ENCODE data around the gene ARHGEF28.
A peak's percentile ranks its signal among the peaks of the same experiment; 100 is the strongest.

Gene ARHGEF28, protein sequence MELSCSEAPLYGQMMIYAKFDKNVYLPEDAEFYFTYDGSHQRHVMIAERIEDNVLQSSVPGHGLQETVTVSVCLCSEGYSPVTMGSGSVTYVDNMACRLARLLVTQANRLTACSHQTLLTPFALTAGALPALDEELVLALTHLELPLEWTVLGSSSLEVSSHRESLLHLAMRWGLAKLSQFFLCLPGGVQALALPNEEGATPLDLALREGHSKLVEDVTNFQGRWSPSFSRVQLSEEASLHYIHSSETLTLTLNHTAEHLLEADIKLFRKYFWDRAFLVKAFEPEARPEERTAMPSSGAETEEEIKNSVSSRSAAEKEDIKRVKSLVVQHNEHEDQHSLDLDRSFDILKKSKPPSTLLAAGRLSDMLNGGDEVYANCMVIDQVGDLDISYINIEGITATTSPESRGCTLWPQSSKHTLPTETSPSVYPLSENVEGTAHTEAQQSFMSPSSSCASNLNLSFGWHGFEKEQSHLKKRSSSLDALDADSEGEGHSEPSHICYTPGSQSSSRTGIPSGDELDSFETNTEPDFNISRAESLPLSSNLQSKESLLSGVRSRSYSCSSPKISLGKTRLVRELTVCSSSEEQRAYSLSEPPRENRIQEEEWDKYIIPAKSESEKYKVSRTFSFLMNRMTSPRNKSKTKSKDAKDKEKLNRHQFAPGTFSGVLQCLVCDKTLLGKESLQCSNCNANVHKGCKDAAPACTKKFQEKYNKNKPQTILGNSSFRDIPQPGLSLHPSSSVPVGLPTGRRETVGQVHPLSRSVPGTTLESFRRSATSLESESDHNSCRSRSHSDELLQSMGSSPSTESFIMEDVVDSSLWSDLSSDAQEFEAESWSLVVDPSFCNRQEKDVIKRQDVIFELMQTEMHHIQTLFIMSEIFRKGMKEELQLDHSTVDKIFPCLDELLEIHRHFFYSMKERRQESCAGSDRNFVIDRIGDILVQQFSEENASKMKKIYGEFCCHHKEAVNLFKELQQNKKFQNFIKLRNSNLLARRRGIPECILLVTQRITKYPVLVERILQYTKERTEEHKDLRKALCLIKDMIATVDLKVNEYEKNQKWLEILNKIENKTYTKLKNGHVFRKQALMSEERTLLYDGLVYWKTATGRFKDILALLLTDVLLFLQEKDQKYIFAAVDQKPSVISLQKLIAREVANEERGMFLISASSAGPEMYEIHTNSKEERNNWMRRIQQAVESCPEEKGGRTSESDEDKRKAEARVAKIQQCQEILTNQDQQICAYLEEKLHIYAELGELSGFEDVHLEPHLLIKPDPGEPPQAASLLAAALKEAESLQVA (N-terminal part only)

GRCh38 chr5:73625944-73626811 lies at the start of gene ARHGEF28:
Gene ARHGEF28 (plus strand): TSS chr5:73626196. CDS start chr5:73684852, 58,656 bp downstream.
- DNase-seq (ENCODE audit: low read depth in 2 of 2): peak in 1 of 2 experiments; percentile 13

DNA sequence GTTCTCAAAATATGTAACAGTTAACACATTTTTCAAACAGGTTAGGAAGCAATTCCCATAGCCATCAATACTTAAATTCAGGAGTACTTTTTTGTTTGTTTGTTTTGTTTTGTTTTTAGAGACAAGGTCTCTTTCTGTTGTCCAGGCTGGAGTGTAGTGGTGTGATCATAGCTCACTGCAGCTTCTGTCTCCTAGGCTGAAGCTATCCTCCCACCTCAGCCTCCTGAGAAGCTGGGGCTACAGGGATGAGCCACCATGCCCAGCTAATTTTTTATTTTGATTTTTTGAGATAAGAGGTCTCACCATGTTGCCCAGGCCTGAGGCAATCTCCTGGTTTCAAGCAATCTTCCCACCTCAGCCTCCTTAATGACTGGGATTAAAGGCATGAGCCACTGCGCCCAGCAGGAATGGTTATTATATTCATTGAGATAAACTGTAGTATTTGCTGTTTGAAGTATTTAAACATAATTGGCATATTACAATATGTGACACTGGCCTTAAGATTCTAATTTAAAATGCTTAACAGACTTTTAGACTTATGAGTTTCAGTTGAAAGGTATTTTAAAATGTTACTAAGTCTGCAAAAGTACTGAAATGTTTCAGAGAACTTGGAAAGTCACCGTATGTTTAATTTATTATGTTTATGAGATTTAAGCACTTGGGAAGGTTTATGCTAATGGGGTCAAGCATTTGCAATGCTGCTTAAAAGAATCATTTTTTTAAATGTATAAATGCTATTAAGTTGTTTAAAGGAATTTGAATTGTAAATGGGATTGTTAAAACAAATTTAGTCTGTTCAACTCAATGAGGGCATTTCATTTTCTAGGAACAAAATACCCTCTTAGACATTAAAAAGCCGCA lies 43.5 kb upstream of the ARHGEF28 start:
- no peak for DNase-seq (ENCODE audit: low read depth in 2 of 2)

DNA sequence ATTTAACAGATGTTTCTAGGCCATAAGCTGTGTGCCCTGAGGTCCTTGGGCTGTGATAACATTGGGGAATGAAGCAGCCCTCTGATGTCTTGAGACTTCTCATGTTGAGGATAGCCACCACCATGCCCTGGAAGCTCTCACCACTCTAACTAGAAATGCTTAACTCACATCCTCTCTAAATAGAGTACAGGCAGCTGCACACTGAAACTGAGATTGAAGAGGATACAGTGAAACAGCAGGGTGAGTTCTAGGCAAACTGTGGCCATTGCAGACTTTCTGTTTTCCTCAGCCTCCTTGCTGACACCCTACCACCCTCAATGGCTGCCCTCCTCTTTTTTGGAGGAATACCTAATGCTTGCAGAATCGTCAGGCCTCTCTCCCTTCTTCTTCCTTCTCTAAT lies 38.1 kb upstream of the ARHGEF28 start:
- no peak for DNase-seq (ENCODE audit: low read depth in 2 of 2)

DNA sequence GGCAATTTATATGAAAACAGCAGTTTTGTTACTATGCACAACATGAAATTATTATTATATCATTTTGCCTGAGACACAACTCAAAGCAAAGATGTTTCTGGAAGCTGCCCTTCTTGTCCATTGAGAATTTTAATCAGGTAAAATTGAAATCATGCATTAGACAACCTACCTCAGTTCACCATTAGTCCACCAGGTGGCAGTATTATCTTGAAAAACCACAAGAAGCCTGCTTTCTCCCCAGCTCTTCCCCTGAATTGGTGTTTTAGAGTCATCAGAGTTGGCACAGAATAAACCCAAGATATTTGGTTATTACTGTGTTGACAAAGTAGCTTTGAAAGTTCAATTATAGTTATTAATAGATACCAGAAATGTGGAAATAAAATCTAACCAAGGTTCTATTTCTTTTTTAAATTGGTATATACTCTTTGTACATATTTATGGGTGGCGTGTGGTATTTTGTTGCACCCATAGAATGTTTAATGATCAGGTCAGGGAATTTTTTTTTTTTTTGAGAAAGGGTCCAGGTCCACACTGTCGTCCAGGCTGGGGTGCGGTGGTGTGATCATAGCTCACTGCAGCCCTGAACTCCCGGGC lies 34.8 kb upstream of the ARHGEF28 start:
- peak in 1 of 2 experiments; percentile 3 for DNase-seq (ENCODE audit: low read depth in 2 of 2)

GRCh38 chr5:73591698-73592501 lies 34.1 kb upstream of the ARHGEF28 start:
- DNase-seq (ENCODE audit: low read depth in 2 of 2): no peak

GRCh38 chr5:73592551-73592950 lies 33.4 kb upstream of the ARHGEF28 start:
- no peak for DNase-seq (ENCODE audit: low read depth in 2 of 2)

DNA sequence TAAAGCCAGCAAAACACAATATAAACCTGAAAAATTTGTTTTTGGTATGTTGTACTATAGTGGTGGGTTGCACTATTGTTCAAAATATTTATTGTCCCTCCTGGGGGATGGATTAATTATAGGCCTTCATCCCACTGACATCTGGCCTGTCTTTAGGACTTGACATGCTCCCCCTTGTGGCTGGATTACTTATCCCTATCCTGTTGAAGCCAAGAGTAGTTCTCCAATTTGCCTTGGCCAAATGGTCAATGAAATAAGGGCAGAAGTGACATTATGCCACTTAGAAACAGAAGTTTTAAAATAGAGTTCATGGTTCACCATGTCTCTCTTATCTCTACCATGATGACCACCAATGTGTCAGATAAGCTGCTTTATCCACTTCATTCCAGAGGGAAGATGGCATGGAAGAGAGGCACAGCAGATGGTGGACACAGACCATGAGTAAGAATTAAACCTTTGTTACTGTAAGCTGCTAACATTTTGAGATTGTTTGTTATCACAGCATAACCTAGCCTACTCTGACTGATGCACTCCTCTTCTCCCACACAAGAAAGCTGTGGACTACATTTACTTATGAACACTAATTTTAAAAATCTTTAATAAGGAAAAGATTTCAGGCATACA lies 29.2 kb upstream of the ARHGEF28 start:
- no peak for DNase-seq (ENCODE audit: low read depth in 2 of 2)

- DNase-seq (ENCODE audit: low read depth in 2 of 2): no peak
Observed at GRCh38 chr5:73599380-73599779, 26.6 kb upstream of the ARHGEF28 start.

- DNase-seq (ENCODE audit: low read depth in 2 of 2): no peak
Observed at GRCh38 chr5:73603998-73604397, 22.0 kb upstream of the ARHGEF28 start.

GRCh38 chr5:73605223-73606087 lies 20.5 kb upstream of the ARHGEF28 start:
- no peak for DNase-seq (ENCODE audit: low read depth in 2 of 2)

DNA sequence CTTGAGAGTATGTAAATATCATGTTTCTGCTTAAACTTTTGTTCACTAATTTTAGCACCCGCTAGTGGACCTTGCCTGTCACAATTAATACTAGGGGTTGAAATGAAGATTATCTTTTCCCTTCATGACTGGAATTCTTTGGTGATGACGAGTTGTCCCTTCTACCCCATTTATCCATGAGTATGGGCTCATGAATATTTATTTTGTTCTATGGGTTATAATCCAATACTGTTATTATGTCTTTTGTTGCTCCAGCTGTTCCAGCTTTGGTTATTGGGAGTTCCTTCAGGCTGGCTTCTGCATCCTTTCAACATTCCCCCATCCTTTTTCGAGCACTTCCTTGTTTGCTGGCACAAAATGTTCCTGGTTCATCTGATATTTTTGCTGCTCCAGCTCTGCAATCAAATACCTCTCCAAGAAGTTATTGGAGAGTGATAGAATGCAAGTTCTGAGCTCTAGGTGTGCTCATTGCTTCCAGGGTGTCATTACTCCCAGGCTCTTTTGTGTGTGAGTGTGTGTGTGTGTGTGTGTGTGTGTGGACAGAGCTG lies 19.7 kb upstream of the ARHGEF28 start:
- DNase-seq (ENCODE audit: low read depth in 2 of 2): no peak

DNA sequence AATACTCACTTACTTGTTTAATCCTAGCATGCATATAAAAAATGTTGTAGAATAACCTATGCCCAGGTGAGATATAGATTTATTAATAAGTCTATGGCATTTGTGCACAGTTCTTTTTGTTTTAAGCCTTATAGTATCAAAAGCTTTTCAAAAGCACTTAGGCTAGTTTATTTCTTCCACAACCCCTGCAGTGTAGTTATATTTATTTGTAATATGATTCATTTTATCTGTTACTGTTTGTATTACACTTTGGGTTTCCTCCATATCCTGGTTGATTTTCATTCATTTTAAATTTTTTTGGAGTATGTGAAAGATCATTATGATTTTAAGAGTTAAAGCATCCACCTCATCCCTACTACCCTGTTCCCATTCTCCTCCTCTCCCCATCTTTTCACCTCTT lies 18.8 kb upstream of the ARHGEF28 start:
- DNase-seq (ENCODE audit: low read depth in 2 of 2): no peak

GRCh38 chr5:73612799-73613198 lies 13.2 kb upstream of the ARHGEF28 start:
- no peak for DNase-seq (ENCODE audit: low read depth in 2 of 2)

- DNase-seq (ENCODE audit: low read depth in 2 of 2): no peak
Observed at GRCh38 chr5:73615085-73615484, 10.9 kb upstream of the ARHGEF28 start.

- DNase-seq (ENCODE audit: low read depth in 2 of 2): no peak
Observed at GRCh38 chr5:73615947-73616346, 10.0 kb upstream of the ARHGEF28 start.

GRCh38 chr5:73617510-73618279 lies 8.3 kb upstream of the ARHGEF28 start:
- DNase-seq (ENCODE audit: low read depth in 2 of 2): no peak
